Adipose tissue (tissue), 3 donors: Measurements from ENCODE around the gene CREB3L1. TPM values are rescaled to one million over a fixed set of nuclear protein-coding genes. Genes with fewer than 3 reads are reported as not detected.
"Not testable (repeated sequence)": the region's sequence is repeated elsewhere in the genome, so short reads cannot be mapped to it uniquely, and the experiment has no call there.

Source experiments
- H3K27ac ChIP-seq: one replicate; pipeline ENCODE4 v1.5.1; 2013; ENCODE audit warnings: low read depth, low read length
- WGBS, 3 donors: extraction: QIAGEN DNeasy Blood & Tissue Kit; methylation state at CpG; one replicate each; pipeline ENCODE4 v1.1.7; 2013; 5-methylcytosine and 5-hydroxymethylcytosine counted together
- polyA plus RNA-seq, 3 donors: library from polyadenylated mRNA; stranded (reverse); fragments of 200-250 nt; gene quantifications; one replicate each; pipeline ENCODE4 v1.2.3, GENCODE V29; 2013
- donor health status: healthy with polysubstance abuse.
- donor health status: Bipolar disorder and iron deficiency.
- donor health status: healthy.

The CREB3L1 gene
- polyA plus RNA-seq, 3 donors = 5.8 to 29.8 (median 11.7) TPM

GRCh38 chr11:46247090-46247489 is 30.4 kb upstream of the CREB3L1 start:
- 78 to 90% (median 88%) methylated on average over 9 of the region's 9 CpGs for WGBS, 3 donors
- H3K27ac ChIP-seq = no peak overlapping the region

GRCh38 chr11:46247659-46248058 is 29.8 kb upstream of the CREB3L1 start:
- WGBS, 3 donors = 34 to 70% (median 68%) methylated on average over 4 of the region's 4 CpGs
- no peak overlapping the region for H3K27ac ChIP-seq

GRCh38 chr11:46248289-46249102 is 29.0 kb upstream of the CREB3L1 start:
- WGBS, 3 donors = 86 to 90% (median 89%) methylated on average over 19 of the region's 19 CpGs
- no peak overlapping the region for H3K27ac ChIP-seq

GRCh38 chr11:46249103-46249937 is 28.1 kb upstream of the CREB3L1 start:
- whole genome bisulfite sequencing, 3 donors = 58 to 76% (median 63%) methylated on average over 8 of the region's 8 CpGs
- no peak overlapping the region for H3K27ac ChIP-seq

- no peak overlapping the region for H3K27ac ChIP-seq
- WGBS, 3 donors = 83 to 90% (median 87%) methylated on average over 4 of the region's 4 CpGs
Measured at GRCh38 chr11:46249938-46250744, 27.3 kb upstream of the CREB3L1 start.

- 82 to 93% (median 91%) methylated on average over 2 of the region's 2 CpGs for WGBS, 3 donors
- H3K27ac ChIP-seq = no peak overlapping the region
Measured at GRCh38 chr11:46250745-46251052, 26.8 kb upstream of the CREB3L1 start.

- H3K27ac ChIP-seq = no peak overlapping the region
- WGBS, 3 donors = 65 to 71% (median 68%) methylated on average over 6 of the region's 6 CpGs
Measured at GRCh38 chr11:46251954-46252353, 25.5 kb upstream of the CREB3L1 start.

GRCh38 chr11:46252373-46252914 is 25.0 kb upstream of the CREB3L1 start:
- 36 to 73% (median 60%) methylated on average over 9 to 10 of the region's 10 CpGs for WGBS, 3 donors

GRCh38 chr11:46253258-46254132 is 24.0 kb upstream of the CREB3L1 start:
- 89 to 92% (median 90%) methylated on average over 13 of the region's 13 CpGs for WGBS, 3 donors
- H3K27ac ChIP-seq = no peak overlapping the region

More at GRCh38 chr11:46252373-46252914, 25.0 kb upstream of the CREB3L1 start:
- H3K27ac ChIP-seq = no peak overlapping the region

- no peak overlapping the region for H3K27ac ChIP-seq
Measured at GRCh38 chr11:46254133-46254491, 23.4 kb upstream of the CREB3L1 start.

GRCh38 chr11:46256540-46257001 is 20.9 kb upstream of the CREB3L1 start:
- WGBS, 3 donors = 91 to 99% (median 94%) methylated on average over 3 of the region's 3 CpGs
- no peak overlapping the region for H3K27ac ChIP-seq

More at GRCh38 chr11:46254133-46254491, 23.4 kb upstream of the CREB3L1 start:
- whole genome bisulfite sequencing, 3 donors = 83 to 88% (median 86%) methylated on average over 9 of the region's 9 CpGs

- not testable (repeated sequence) for H3K27ac ChIP-seq
- 89 to 92% (median 90%) methylated on average over 5 of the region's 5 CpGs for WGBS, 3 donors
Measured at GRCh38 chr11:46259347-46259746, 18.1 kb upstream of the CREB3L1 start.

- WGBS, 3 donors = 79 to 86% (median 82%) methylated on average over 10 of the region's 10 CpGs
- H3K27ac ChIP-seq = no peak overlapping the region
Measured at GRCh38 chr11:46259971-46260560, 17.4 kb upstream of the CREB3L1 start.

- WGBS, 3 donors = 88 to 96% (median 90%) methylated on average over 3 of the region's 3 CpGs
- no peak overlapping the region for H3K27ac ChIP-seq
Measured at GRCh38 chr11:46263120-46263519, 14.3 kb upstream of the CREB3L1 start.

- 94 to 96% (median 95%) methylated on average over 4 of the region's 4 CpGs for WGBS, 3 donors
- H3K27ac ChIP-seq = no peak overlapping the region
Measured at GRCh38 chr11:46264030-46264429, 13.4 kb upstream of the CREB3L1 start.

- no peak overlapping the region for H3K27ac ChIP-seq
- 75 to 78% (median 76%) methylated on average over 9 of the region's 9 CpGs for WGBS, 3 donors
Measured at GRCh38 chr11:46264976-46265375, 12.5 kb upstream of the CREB3L1 start.

- WGBS, 3 donors = 58 to 72% (median 64%) methylated on average over 7 of the region's 7 CpGs
- H3K27ac ChIP-seq = no peak overlapping the region
Measured at GRCh38 chr11:46265764-46266163, 11.7 kb upstream of the CREB3L1 start.
